ENCODE data around the gene SLC30A2. TPM values are rescaled to one million over a fixed set of nuclear protein-coding genes. Genes with fewer than 3 reads are reported as not detected.
A peak's percentile ranks its signal among the peaks of the same experiment; 100 is the strongest.

Gene SLC30A2
- total RNA-seq, 2 experiments from 2014 or later, result not detected

GRCh38 chr1:26005434-26006105, 40.3 kb downstream of the SLC30A2 start:
- no peaks in the 10 kb centered on the region for H3K9me3 Mint-ChIP-seq (ENCODE audit: low read depth)
- DNase-seq (no peak), ATAC-seq (no peak)
- H3K27ac Mint-ChIP-seq, result no peak overlapping the region
- H3K27me3 Mint-ChIP-seq, result no peaks in the 10 kb centered on the region
- ChIA-PET CTCF (interaction anchor here (0.6 to 1.3 kb wide), 6 partner anchors 9 to 525 kb away, joined by 3 read pairs; no protein-coding TSS in a partner anchor), POLR2A (no interaction called here)
- no peaks in the 10 kb centered on the region for H3K4me1 Mint-ChIP-seq
- no peaks in the 10 kb centered on the region for H3K36me3 Mint-ChIP-seq (ENCODE audit: low read depth)
- intact Hi-C loops (cut with DNase I, micrococcal nuclease), result no loop called here
- H3K4me3 Mint-ChIP-seq, result no peak overlapping the region

GRCh38 chr1:26003756-26004155, 42.2 kb downstream of the SLC30A2 start:
- Mint-ChIP-seq H3K4me1 (peaks cover 1% of the 10 kb centered on the region), H3K27ac (no peak overlapping the region), H3K27me3 (no peaks in the 10 kb centered on the region), H3K4me3 (no peak overlapping the region), H3K9me3 (ENCODE audit: low read depth) (no peaks in the 10 kb centered on the region), H3K36me3 (ENCODE audit: low read depth) (no peaks in the 10 kb centered on the region)
- DNase-seq (no peak), ATAC-seq (no peak)
- POLR2A ChIA-PET, result interaction anchor here (1.6 kb wide), 1 partner anchor 99 kb away, joined by 3 read pairs; no protein-coding TSS in a partner anchor
- CTCF ChIA-PET, result interaction anchor here (0.6 to 11.0 kb wide), 4 partner anchors 102 to 1084 kb away, joined by 3 to 257 read pairs (median 4); partner anchors contain the start of gene STMN1
- intact Hi-C loops (cut with DNase I, micrococcal nuclease), result no loop called here

- ChIA-PET POLR2A (interaction anchor here (1.6 kb wide), 1 partner anchor 98 kb away, joined by 3 read pairs; no protein-coding TSS in a partner anchor), CTCF (interaction anchor here (0.6 to 11.0 kb wide), 6 partner anchors 33 to 1084 kb away, joined by 3 to 257 read pairs (median 4); partner anchors contain the start of gene STMN1)
Observed at GRCh38 chr1:26003262-26003661, 42.7 kb downstream of the SLC30A2 start.

GRCh38 chr1:25999041-25999800, 46.7 kb downstream of the SLC30A2 start:
- Mint-ChIP-seq H3K27me3 (no peaks in the 10 kb centered on the region), H3K9me3 (ENCODE audit: low read depth) (no peaks in the 10 kb centered on the region), H3K36me3 (ENCODE audit: low read depth) (no peaks in the 10 kb centered on the region), H3K27ac (peak overlapping the region; percentile 98), H3K4me1 (peaks cover 22% of the 10 kb centered on the region), H3K4me3 (no peak overlapping the region)
- ChIA-PET CTCF (interaction anchor here (0.9 to 11.0 kb wide), 9 partner anchors 8 to 179 kb away, joined by 3 to 257 read pairs (median 3); partner anchors contain the start of genes MTFR1L and STMN1), POLR2A (interaction anchor here (0.6 to 0.7 kb wide), 3 partner anchors 8 to 104 kb away, joined by 3 to 4 read pairs (median 3); no protein-coding TSS in a partner anchor)
- ATAC-seq (no peak), DNase-seq (no peak)
- intact Hi-C loops (cut with DNase I, micrococcal nuclease), result loop anchor here (2.0 to 10.0 kb wide), 5 partner anchors 180 to 1252 kb away; partner anchors contain the start of genes CLIC4 (in 1 of the 2), HMGN2 (in 1 of the 2), MTFR1L (in 1 of the 2) and RSRP1 (in 1 of the 2)

More at GRCh38 chr1:26003262-26003661, 42.7 kb downstream of the SLC30A2 start:
- intact Hi-C loops (cut with DNase I, micrococcal nuclease), result no loop called here
- Mint-ChIP-seq H3K36me3 (ENCODE audit: low read depth) (no peaks in the 10 kb centered on the region), H3K27me3 (no peaks in the 10 kb centered on the region), H3K9me3 (ENCODE audit: low read depth) (no peaks in the 10 kb centered on the region), H3K4me3 (no peak overlapping the region), H3K27ac (no peak overlapping the region), H3K4me1 (peaks cover 6% of the 10 kb centered on the region)
- ATAC-seq, result no peak
- no peak for DNase-seq

GRCh38 chr1:25997828-25998761, 47.8 kb downstream of the SLC30A2 start, which contains the start of gene PAFAH2:
Gene PAFAH2 (minus strand): TSS chr1:25998063. CDS start chr1:25990816, 7,247 bp downstream.
- H3K4me3 Mint-ChIP-seq, result peak within 1 kb of the TSS; percentile 98
- CTCF ChIA-PET, result interaction anchor here (0.6 to 11.0 kb wide), 39 partner anchors 11 to 1538 kb away, joined by 3 to 257 read pairs (median 4); partner anchors contain the start of genes MTFR1L, PAQR7 and STMN1
- peak within 1 kb of the TSS; percentile 98 for H3K27ac Mint-ChIP-seq
- H3K9me3 Mint-ChIP-seq (ENCODE audit: low read depth), result no peaks in the 10 kb centered on the region
- POLR2A ChIA-PET, result interaction anchor here (0.5 to 1.8 kb wide), 7 partner anchors 93 to 753 kb away, joined by 3 to 27 read pairs (median 3); partner anchors contain the start of gene PAQR7
- ATAC-seq (peak; percentile 98), DNase-seq (peak; percentile 99)
- H3K27me3 Mint-ChIP-seq, result no peaks in the 10 kb centered on the region
- H3K4me1 Mint-ChIP-seq, result peaks cover 28% of the 10 kb centered on the region
- intact Hi-C loops (cut with DNase I, micrococcal nuclease), result loop anchor here (1.0 to 10.0 kb wide), 18 partner anchors 27 to 1251 kb away; partner anchors contain the start of genes AUNIP (in 1 of the 2), CEP85 (in 1 of the 2), CLIC4 (in 1 of the 2) and HMGN2 (in 1 of the 2)
- H3K36me3 Mint-ChIP-seq (ENCODE audit: low read depth), result no peaks in the 10 kb centered on the region

- Mint-ChIP-seq H3K4me1 (peaks cover 36% of the 10 kb centered on the region), H3K4me3 (peak overlapping the region; percentile 98), H3K36me3 (ENCODE audit: low read depth) (no peaks in the 10 kb centered on the region), H3K27me3 (no peaks in the 10 kb centered on the region), H3K9me3 (ENCODE audit: low read depth) (no peaks in the 10 kb centered on the region), H3K27ac (peak overlapping the region; percentile 98)
- ChIA-PET POLR2A (interaction anchor here (0.6 to 1.8 kb wide), 6 partner anchors 92 to 752 kb away, joined by 3 to 27 read pairs (median 3); partner anchors contain the start of gene PAQR7), CTCF (interaction anchor here (0.6 to 11.0 kb wide), 37 partner anchors 10 to 757 kb away, joined by 3 to 257 read pairs (median 4); partner anchors contain the start of genes MTFR1L, PAQR7 and STMN1)
- intact Hi-C loops (cut with DNase I, micrococcal nuclease), result loop anchor here in 1 of 2 experiments (5.0 to 10.0 kb wide), 2 partner anchors 752 to 1250 kb away; partner anchors contain the start of genes CLIC4 and RSRP1
- DNase-seq, result peak; percentile 32
- peak; percentile 3 for ATAC-seq
Observed at GRCh38 chr1:25996966-25997827, 48.7 kb downstream of the SLC30A2 start.

- Mint-ChIP-seq H3K27me3 (no peaks in the 10 kb centered on the region), H3K27ac (no peak overlapping the region), H3K9me3 (ENCODE audit: low read depth) (no peaks in the 10 kb centered on the region), H3K4me1 (peaks cover 57% of the 10 kb centered on the region), H3K4me3 (no peak overlapping the region), H3K36me3 (ENCODE audit: low read depth) (peaks cover 4% of the 10 kb centered on the region)
- no peak for DNase-seq
- no peak for ATAC-seq
- intact Hi-C loops (cut with DNase I, micrococcal nuclease), result loop anchor here in 1 of 2 experiments (5.0 to 10.0 kb wide), 2 partner anchors 750 to 1247 kb away; partner anchors contain the start of genes CLIC4 and RSRP1
- POLR2A ChIA-PET, result interaction anchor here (0.6 to 1.2 kb wide), 2 partner anchors 12 to 97 kb away, joined by 3 read pairs; no protein-coding TSS in a partner anchor
- CTCF ChIA-PET, result interaction anchor here (0.6 to 11.0 kb wide), 6 partner anchors 13 to 790 kb away, joined by 3 to 257 read pairs (median 4); partner anchors contain the start of gene STMN1
Observed at GRCh38 chr1:25994402-25995150, 51.3 kb downstream of the SLC30A2 start.

GRCh38 chr1:25993197-25993951, 52.5 kb downstream of the SLC30A2 start:
- peaks cover 61% of the 10 kb centered on the region for H3K4me1 Mint-ChIP-seq
- H3K4me3 Mint-ChIP-seq, result no peak overlapping the region
- intact Hi-C loops (cut with DNase I, micrococcal nuclease), result loop anchor here in 1 of 2 experiments (10.0 kb wide), 1 partner anchor 749 kb away; the partner anchor contains the start of gene RSRP1
- no peak for ATAC-seq
- no peak for DNase-seq
- H3K27me3 Mint-ChIP-seq, result no peaks in the 10 kb centered on the region
- ChIA-PET POLR2A (interaction anchor here (1.2 kb wide), 1 partner anchor 96 kb away, joined by 3 read pairs; no protein-coding TSS in a partner anchor), CTCF (interaction anchor here (1.0 to 11.0 kb wide), 4 partner anchors 9 to 788 kb away, joined by 3 to 257 read pairs (median 4); partner anchors contain the start of gene STMN1)
- no peaks in the 10 kb centered on the region for H3K9me3 Mint-ChIP-seq (ENCODE audit: low read depth)
- peaks cover 8% of the 10 kb centered on the region for H3K36me3 Mint-ChIP-seq (ENCODE audit: low read depth)
- no peak overlapping the region for H3K27ac Mint-ChIP-seq
